Ovary (tissue), 9 donors: ENCODE results near the gene SLC44A1. TPM values are rescaled to one million over a fixed set of nuclear protein-coding genes. Genes with fewer than 3 reads are reported as not detected.

Experiments used
- DNase-seq, 5 donors: peaks; one replicate each; pipeline ENCODE4 v3.0.0-alpha.2; 2019 to 2020
- H3K27ac ChIP-seq, 2 donors: fragments of 200-600 bp; one replicate each; pipeline versions ENCODE4 v1.5.1 to v1.8.0; 2019 to 2022
- H3K27me3 ChIP-seq: fragments of 200-600 bp; one replicate; pipeline ENCODE4 v1.8.0; 2022
- H3K36me3 ChIP-seq: fragments of 200-600 bp; sonication (generic); one replicate; pipeline ENCODE4 v1.5.1; 2019
- H3K4me1 ChIP-seq: one replicate; pipeline ENCODE4 v1.8.1; 2013; ENCODE audit warnings: mild to moderate bottlenecking, moderate library complexity; ENCODE audit not compliant: insufficient read depth
- H3K4me3 ChIP-seq: fragments of 200-600 bp; sonication (generic); one replicate; pipeline ENCODE4 v1.5.1; 2017
- H3K9me3 ChIP-seq, 2 donors: fragments of 200-600 bp in 1 of 2; sonication (generic) in 1 of 2; one replicate each; pipeline versions ENCODE4 v1.5.1 to v1.8.1; 2013 to 2019; ENCODE audit warnings: mild to moderate bottlenecking in 1 of 2, moderate library complexity in 1 of 2
- CTCF ChIP-seq, 3 donors: fragments of 450-650 bp in 2 of 3; fragments of 200-600 bp in 1 of 3; IDR thresholded peaks; one replicate each; pipeline versions ENCODE4 v1.5.1 to v1.8.0; 2016 to 2022; ENCODE audit warnings: antibody characterized with exemption in 3 of 3, mild to moderate bottlenecking in 1 of 3
- EP300 ChIP-seq: sonication (generic); formaldehyde crosslinking; IDR thresholded peaks from one replicate; pipeline ENCODE4 v1.6.1; 2017; ENCODE audit warnings: antibody characterized with exemption
- POLR2A ChIP-seq: fragments of 450-650 bp; IDR thresholded peaks from one replicate; pipeline ENCODE4 v1.6.1; 2017; ENCODE audit warnings: antibody characterized with exemption, mild to moderate bottlenecking, moderate library complexity
- WGBS, 3 donors: extraction: QIAGEN DNeasy Blood & Tissue Kit in 1 of 3; methylation state at CpG; one replicate each; pipeline versions ENCODE4 v1.1.5 to v1.1.7; 2013 to 2017; 5-methylcytosine and 5-hydroxymethylcytosine counted together
- intact Hi-C, 4 donors: fragments of 100-400 bp; cut with DNase I; formaldehyde crosslinking; loops; one replicate each; pipeline versions ENCODE4 v1.11.0 to v1.15.1; 2022 to 2023
- polyA plus RNA-seq, 2 donors: library from polyadenylated mRNA; stranded (reverse); fragments of 200-250 nt in 1 of 2; fragments of 350-450 nt in 1 of 2; fragmentation: Illumina TruSeq in 1 of 2; extraction: RNeasy Lipid Tissue Mini Kit (QIAGEN cat#74804) in 1 of 2; gene quantifications; one replicate each; pipeline ENCODE4 v1.2.3, GENCODE V29; 2013 to 2014
- total RNA-seq, 7 donors: library from RNA; depleted of rRNA in 2 of 7; stranded (reverse); fragments of >200 nt in 2 of 7; fragmentation: NEBNext Ultra II Directional in 3 of 7; extraction: Animal tissue kit (Norgen Biotek cat#: 25700) in 3 of 7; gene quantifications; one replicate each; pipeline versions ENCODE4 v1.1.0 to v1.2.4, GENCODE V29; 2016 to 2023
- donor health status: DM: no; HTN: no; CAD: no; lungs with moderate emphysema.
- donor health status: DM: no; HTN: no; CAD: no.
- donor health status: Bipolar disorder and iron deficiency.
- donor health status: DM: yes; HTN: yes; CAD: no.
- donor health status: DM: no; HTN: no; CAD: no.
- donor health status: DM: yes; HTN: yes; CAD: no.

The SLC44A1 gene
- total and polyA plus RNA-seq, 9 donors: 8.8 to 34.7 (median 28.5) TPM

GRCh38 chr9:105307591-105308130 lies 63.2 kb downstream of the SLC44A1 start:
- Histone ChIP-seq H3K9me3 (no peaks in the 10 kb centered on the region), H3K4me3 (no peak overlapping the region), H3K4me1 (no peaks in the 10 kb centered on the region), H3K27me3 (no peaks in the 10 kb centered on the region), H3K27ac (no peak overlapping the region), H3K36me3 (no peaks in the 10 kb centered on the region)
- DNase-seq: no peak
- no peak for TF ChIP-seq POLR2A
- TF ChIP-seq CTCF (IDR thresholded peaks at IDR 0.05): no peak
- no peak for TF ChIP-seq EP300
- intact Hi-C loops: no loop called here
- WGBS, 3 donors: 94 to 98% (median 96%) methylated on average over 2 of the region's 2 CpGs

GRCh38 chr9:105308461-105309341 lies 64.2 kb downstream of the SLC44A1 start:
- no peak for DNase-seq
- no peak overlapping the region for H3K4me3 ChIP-seq
- no peaks in the 10 kb centered on the region for H3K9me3 ChIP-seq
- no peaks in the 10 kb centered on the region for H3K27me3 ChIP-seq
- no peaks in the 10 kb centered on the region for H3K4me1 ChIP-seq
- H3K36me3 ChIP-seq: no peaks in the 10 kb centered on the region
- 78 to 81% (median 80%) methylated on average over 8 of the region's 8 CpGs for WGBS, 3 donors
- TF ChIP-seq POLR2A (no peak), CTCF (IDR thresholded peaks at IDR 0.05) (no peak), EP300 (no peak)
- intact Hi-C loops: no loop called here
- H3K27ac ChIP-seq: no peak overlapping the region

- intact Hi-C loops: no loop called here
- H3K4me1 ChIP-seq: no peaks in the 10 kb centered on the region
- WGBS, 3 donors: 80 to 87% (median 82%) methylated on average over 3 of the region's 3 CpGs
These were observed 65.1 kb downstream of the SLC44A1 start for GRCh38 chr9:105309531-105309931.

GRCh38 chr9:105311306-105311705 lies 66.9 kb downstream of the SLC44A1 start:
- no peak overlapping the region for H3K27ac ChIP-seq
- intact Hi-C loops: no loop called here
- no peaks in the 10 kb centered on the region for H3K27me3 ChIP-seq
- no peak for DNase-seq
- WGBS, 3 donors: 96 to 99% (median 99%) methylated on average over 2 of the region's 2 CpGs
- H3K4me1 ChIP-seq: no peaks in the 10 kb centered on the region
- H3K36me3 ChIP-seq: no peaks in the 10 kb centered on the region
- H3K4me3 ChIP-seq: no peak overlapping the region
- TF ChIP-seq POLR2A (no peak), EP300 (no peak), CTCF (IDR thresholded peaks at IDR 0.05) (no peak)
- H3K9me3 ChIP-seq: no peaks in the 10 kb centered on the region

More at GRCh38 chr9:105309531-105309931, 65.1 kb downstream of the SLC44A1 start:
- no peak overlapping the region for H3K27ac ChIP-seq
- H3K36me3 ChIP-seq: no peaks in the 10 kb centered on the region
- no peak for DNase-seq
- no peaks in the 10 kb centered on the region for H3K27me3 ChIP-seq
- TF ChIP-seq EP300 (no peak), POLR2A (no peak), CTCF (IDR thresholded peaks at IDR 0.05) (no peak)
- H3K9me3 ChIP-seq: no peaks in the 10 kb centered on the region
- no peak overlapping the region for H3K4me3 ChIP-seq
